HS-27A (cell line): ENCODE measurements around the gene PLPPR1.

ENCODE experiments used
- DNase-seq: peaks from one replicate; pipeline ENCODE4 v3.0.0-alpha.2; 2012; ENCODE audit warnings: low read depth, missing footprints

The PLPPR1 gene

GRCh38 chr9:101209670-101210069 is 181.1 kb downstream of the PLPPR1 start:
- DNase-seq: no peak

- no peak for DNase-seq
These were observed 184.1 kb downstream of the PLPPR1 start for GRCh38 chr9:101212661-101213060.

GRCh38 chr9:101219030-101219429 is 190.5 kb downstream of the PLPPR1 start:
- DNase-seq: no peak

GRCh38 chr9:101220341-101220740 is 191.8 kb downstream of the PLPPR1 start:
- DNase-seq: no peak

GRCh38 chr9:101225271-101225670 is 196.7 kb downstream of the PLPPR1 start:
- DNase-seq: no peak

DNA sequence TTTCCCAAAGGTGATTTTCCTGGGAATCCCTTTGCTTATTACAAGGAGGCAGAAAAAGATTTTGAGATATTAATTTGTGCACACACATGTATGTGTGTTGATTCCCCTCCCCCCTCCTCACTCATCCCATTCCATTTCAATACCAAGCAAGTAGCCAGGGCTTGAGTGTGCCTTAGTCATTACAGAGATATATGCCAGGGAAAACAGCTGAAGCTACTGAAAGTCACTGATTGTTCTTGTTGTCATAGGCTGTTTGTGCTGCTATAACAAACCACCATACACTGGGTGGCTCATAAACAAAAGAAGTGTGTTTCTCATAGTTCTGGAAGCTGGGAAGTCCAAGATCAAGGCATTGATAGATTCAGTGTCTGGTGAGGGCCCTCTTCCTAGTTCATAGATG is 197.6 kb downstream of the PLPPR1 start:
- no peak for DNase-seq

DNA sequence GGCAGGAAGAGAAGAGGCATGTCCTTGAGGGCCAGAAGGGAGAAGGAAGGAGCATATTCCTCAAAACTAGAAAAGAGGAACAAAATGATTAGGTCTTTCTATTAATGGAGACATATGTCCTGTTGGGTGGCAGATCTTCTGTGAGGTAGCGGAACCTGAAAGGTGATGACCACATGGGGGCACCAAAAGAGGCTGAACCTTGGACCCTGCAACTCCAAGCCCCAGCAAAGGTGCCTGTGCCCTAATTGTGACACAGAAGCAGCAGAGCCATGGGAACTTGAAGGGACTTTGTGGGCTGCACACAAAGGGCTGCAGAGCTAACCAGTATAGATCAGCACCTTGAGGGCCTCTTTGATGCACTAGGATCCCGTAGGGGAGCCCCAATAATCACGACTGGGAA is 198.3 kb downstream of the PLPPR1 start:
- no peak for DNase-seq

- DNase-seq: no peak
These were observed 201.1 kb downstream of the PLPPR1 start for GRCh38 chr9:101229606-101230005.

GRCh38 chr9:101232405-101232977 is 204.0 kb downstream of the PLPPR1 start:
- DNase-seq: no peak

GRCh38 chr9:101235105-101235866 is 206.8 kb downstream of the PLPPR1 start:
- no peak for DNase-seq

DNA sequence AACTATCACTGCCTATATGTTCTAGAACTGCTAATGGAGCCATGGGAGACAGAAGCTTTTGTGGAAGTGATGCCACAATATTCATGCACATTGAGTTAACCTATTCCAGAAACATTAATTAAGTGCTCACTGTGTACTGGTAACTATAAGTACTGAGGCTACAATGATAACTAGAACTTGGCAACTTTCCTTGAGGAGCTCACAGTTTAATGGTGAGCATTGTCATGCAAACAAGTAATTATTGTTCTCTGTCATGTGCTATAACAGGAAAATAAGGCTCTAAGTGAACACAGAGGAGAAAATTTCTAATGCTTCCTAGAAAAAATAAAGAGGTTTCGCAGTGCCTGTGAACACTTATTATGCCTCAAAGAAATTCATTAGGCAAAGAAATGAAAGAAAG is 214.1 kb downstream of the PLPPR1 start:
- no peak for DNase-seq

DNA sequence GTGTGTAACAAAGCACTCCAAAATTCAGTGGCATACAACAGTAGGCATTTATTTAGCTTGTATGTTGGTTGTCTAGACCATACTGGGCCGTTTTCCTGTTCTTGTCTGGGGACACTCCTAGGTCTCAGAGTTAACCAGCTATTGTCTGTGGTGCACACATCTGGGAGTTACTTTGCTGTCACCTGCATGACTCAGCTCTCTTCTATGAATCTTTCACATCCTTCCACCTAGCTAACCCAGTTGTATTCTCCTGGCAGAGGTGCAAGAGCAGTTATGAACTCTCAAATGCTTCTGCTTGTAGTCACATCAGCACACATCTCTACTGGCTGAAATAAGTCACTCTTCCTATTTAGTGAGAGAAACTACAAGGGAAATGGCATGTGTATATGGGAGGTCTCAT is 218.2 kb downstream of the PLPPR1 start:
- no peak for DNase-seq

- DNase-seq: no peak
These were observed 218.8 kb downstream of the PLPPR1 start for GRCh38 chr9:101247297-101247696.

- no peak for DNase-seq
These were observed 226.4 kb downstream of the PLPPR1 start for GRCh38 chr9:101254733-101255433.

- no peak for DNase-seq
These were observed 236.2 kb downstream of the PLPPR1 start for GRCh38 chr9:101264727-101265126.

- DNase-seq: no peak
These were observed 236.7 kb downstream of the PLPPR1 start for GRCh38 chr9:101265261-101265660.

DNA sequence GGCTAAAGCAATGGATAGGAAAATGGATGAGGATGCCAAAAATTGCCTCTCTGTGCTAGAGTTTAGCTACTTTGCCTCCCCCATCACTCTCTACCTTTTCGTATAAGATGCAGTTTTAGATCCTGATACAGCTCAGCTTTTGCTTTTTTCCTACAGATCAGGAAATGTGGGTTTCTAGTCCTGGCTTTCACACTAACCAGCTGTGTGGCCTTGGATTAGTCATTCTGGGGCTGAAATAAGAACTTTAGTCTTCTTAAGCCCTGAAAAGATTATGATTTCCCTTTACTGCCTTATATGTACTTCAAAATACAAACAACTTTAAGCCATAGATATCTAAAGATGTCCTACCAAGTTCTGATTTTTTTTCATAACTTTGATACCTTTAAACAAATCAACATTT is 239.9 kb downstream of the PLPPR1 start:
- DNase-seq: no peak

DNA sequence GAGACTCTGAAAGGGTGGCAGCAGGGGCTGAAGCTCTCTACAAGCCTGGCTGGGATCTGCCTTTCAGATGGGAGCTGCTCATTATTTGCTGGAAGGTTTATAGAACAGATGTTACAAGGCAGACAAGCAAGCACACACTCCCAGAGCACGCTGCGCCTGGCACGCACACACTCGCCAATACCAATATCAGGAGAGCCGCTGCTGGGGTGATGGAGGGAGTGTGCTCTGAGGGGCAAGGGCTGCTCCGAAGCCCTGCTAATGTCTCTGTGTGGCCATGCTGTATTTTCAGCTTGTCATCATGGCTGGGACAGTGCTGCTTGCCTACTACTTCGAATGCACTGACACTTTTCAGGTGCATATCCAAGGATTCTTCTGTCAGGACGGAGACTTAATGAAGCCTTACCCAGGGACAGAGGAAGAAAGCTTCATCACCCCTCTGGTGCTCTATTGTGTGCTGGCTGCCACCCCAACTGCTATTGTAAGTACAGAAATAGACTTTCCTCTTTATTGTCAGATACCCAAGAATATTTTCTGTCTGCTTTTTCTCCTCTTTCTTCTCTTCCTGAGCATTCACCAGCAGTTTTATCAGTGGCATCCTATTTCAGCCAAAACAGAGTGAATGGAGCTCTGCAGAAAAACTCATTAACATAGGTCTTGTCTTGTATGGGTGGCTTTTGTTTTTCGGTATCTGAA is 241.2 kb downstream of the PLPPR1 start:
- no peak for DNase-seq

DNA sequence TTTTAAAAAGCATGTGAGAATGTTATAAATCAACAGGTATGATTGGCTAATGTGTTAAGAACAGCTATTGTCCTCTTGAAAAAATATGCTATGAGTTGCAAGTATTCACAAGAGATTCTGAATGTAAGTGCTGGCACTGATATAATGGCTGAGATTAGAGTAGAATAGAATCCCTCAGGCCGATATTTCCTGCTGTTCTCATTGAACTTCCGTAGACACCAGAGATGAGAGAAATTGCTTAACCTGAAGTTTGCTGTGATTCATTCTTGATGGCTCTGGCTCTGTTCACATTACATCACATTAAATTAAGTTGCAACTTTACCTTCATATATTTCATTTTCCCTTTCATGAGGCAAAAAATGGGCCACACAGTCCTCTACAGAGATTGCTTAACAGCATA is 241.8 kb downstream of the PLPPR1 start:
- no peak for DNase-seq

GRCh38 chr9:101271102-101271501 is 242.6 kb downstream of the PLPPR1 start:
- DNase-seq: no peak

GRCh38 chr9:101274971-101275768 is 246.6 kb downstream of the PLPPR1 start:
- no peak for DNase-seq

- DNase-seq: no peak
These were observed 247.3 kb downstream of the PLPPR1 start for GRCh38 chr9:101275769-101276250.
